Neural progenitor cell (in vitro differentiated cells): ENCODE data around the gene C18orf32. TPM values are rescaled to one million over a fixed set of nuclear protein-coding genes. Genes with fewer than 3 reads are reported as not detected.

Experiments used
- DNase-seq: peaks from one replicate; pipeline ENCODE4 v3.0.0-alpha.2; 2016; ENCODE audit warnings: low spot score
- H2AFZ ChIP-seq: fragments of 200-600 bp; sonication (generic); replicated peaks from 2 replicates; pipeline ENCODE4 v1.6.1; 2016; ENCODE audit warnings: antibody characterized with exemption
- H3F3A ChIP-seq: fragments of 200-600 bp; sonication (generic); 2 replicates; pipeline ENCODE4 v1.6.1; 2016; ENCODE audit warnings: antibody characterized with exemption, low read depth
- H3K27ac ChIP-seq: fragments of 200-600 bp; sonication (generic); 2 replicates; pipeline ENCODE4 v1.5.1; 2016; ENCODE audit warnings: mild to moderate bottlenecking
- H3K27me3 ChIP-seq: fragments of 200-600 bp; sonication (generic); 2 replicates; pipeline ENCODE4 v1.6.1; 2016; ENCODE audit warnings: mild to moderate bottlenecking, moderate library complexity
- H3K36me3 ChIP-seq: fragments of 200-600 bp; sonication (generic); 2 replicates; pipeline ENCODE4 v1.5.1; 2016
- H3K4me1 ChIP-seq: fragments of 200-600 bp; sonication (generic); 2 replicates; pipeline ENCODE4 v1.6.1; 2016; ENCODE audit warnings: mixed run types
- H3K4me2 ChIP-seq: fragments of 200-600 bp; sonication (generic); 2 replicates; pipeline ENCODE4 v1.6.1; 2016
- H3K4me3 ChIP-seq: fragments of 200-600 bp; sonication (generic); 2 replicates; pipeline ENCODE4 v1.5.1; 2016
- H3K79me2 ChIP-seq: fragments of 200-600 bp; sonication (generic); 2 replicates; pipeline ENCODE4 v1.6.1; 2016; ENCODE audit warnings: low read depth
- H3K9ac ChIP-seq: fragments of 200-600 bp; sonication (generic); 2 replicates; pipeline ENCODE4 v1.6.1; 2016
- H3K9me3 ChIP-seq: fragments of 200-600 bp; sonication (generic); 2 replicates; pipeline ENCODE4 v1.5.1; 2016; ENCODE audit warnings: low read depth
- H4K20me1 ChIP-seq: fragments of 200-600 bp; sonication (generic); 2 replicates; pipeline ENCODE4 v1.6.1; 2016; ENCODE audit warnings: low read depth
- H3K27ac Mint-ChIP-seq: 3 replicates; pipeline ENCODE4 v1.8.0; 2021; ENCODE audit warnings: mixed read lengths
- H3K27me3 Mint-ChIP-seq: 2 replicates; pipeline ENCODE4 v1.8.0; 2022; ENCODE audit warnings: low read depth, mild to moderate bottlenecking, inconsistent platforms, moderate library complexity, mixed read lengths; ENCODE audit not compliant: insufficient read depth
- H3K36me3 Mint-ChIP-seq: 3 replicates; pipeline ENCODE4 v1.8.0; 2021; ENCODE audit warnings: mixed read lengths
- H3K4me1 Mint-ChIP-seq: 3 replicates; pipeline ENCODE4 v1.8.0; 2021; ENCODE audit warnings: mixed read lengths
- H3K4me3 Mint-ChIP-seq: 3 replicates; pipeline ENCODE4 v1.8.0; 2021; ENCODE audit warnings: mild to moderate bottlenecking, moderate library complexity, mixed read lengths
- H3K9me3 Mint-ChIP-seq: 3 replicates; pipeline ENCODE4 v1.8.0; 2020; ENCODE audit warnings: mixed read lengths
- CTCF ChIP-seq: fragments of 200-600 bp; sonication (generic); IDR thresholded peaks from 2 replicates; pipeline ENCODE4 v1.5.1; 2017; ENCODE audit warnings: antibody characterized with exemption, mild to moderate bottlenecking
- EZH2 ChIP-seq: fragments of 200-600 bp; sonication (generic); IDR thresholded peaks from 2 replicates; pipeline ENCODE4 v1.6.1; 2017; ENCODE audit warnings: antibody characterized with exemption, mild to moderate bottlenecking, moderate library complexity
- EZH2phosphoT487 ChIP-seq: fragments of 200-600 bp; sonication (generic); IDR thresholded peaks from 2 replicates; pipeline ENCODE4 v1.6.1; 2017; ENCODE audit warnings: antibody characterized with exemption
- total RNA-seq: library from RNA; depleted of rRNA; stranded (reverse); fragments of >200 nt; gene quantifications from 2 replicates; pipeline ENCODE4 v1.2.3, GENCODE V29; 2015; ENCODE audit warnings: low replicate concordance

The C18orf32 gene
- total RNA-seq: 41.2 and 72.4 TPM in 2 replicates

DNA sequence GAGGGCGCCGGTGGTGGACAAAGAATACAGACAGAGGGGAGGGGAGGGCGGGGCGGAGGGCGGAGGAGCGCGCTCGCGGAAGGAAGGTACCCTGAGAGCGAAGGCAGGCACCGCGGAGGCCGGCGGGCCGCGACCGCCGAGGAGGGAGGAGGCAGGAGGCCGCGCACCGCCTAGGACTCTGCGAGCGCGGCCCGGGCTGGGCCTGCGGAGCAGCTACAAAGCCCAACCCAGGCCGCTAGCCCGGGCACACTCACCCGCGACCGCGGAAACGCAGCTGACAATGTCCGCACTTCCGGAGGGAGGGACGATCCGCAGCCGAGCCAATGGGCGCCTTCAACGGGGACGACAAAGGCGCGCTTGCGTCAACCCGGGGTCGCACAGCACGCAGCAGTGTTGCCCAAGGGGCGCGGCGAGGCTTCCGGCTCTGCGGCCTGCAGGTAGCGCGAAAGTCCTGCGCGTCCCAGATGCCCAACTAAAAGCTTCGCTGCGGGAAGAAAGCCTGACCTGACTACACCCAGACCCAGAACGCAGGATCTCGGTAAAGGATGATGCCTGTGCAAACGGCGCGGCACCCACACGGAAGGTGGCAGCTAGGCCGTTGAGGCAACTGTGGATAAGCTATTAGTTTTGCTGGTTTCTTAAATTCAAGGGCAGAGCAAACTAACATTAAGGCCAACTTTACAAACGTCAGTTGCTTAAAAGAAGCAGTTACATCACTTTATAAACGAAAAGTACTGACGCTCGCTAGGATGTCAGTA, at the start of gene C18orf32:
TSS of gene C18orf32 (minus strand) at position 282 of the 758 bp plus-strand sequence. CDS start 3,486 bp downstream, outside the sequence.
- peak within 1 kb of the TSS; percentile 77 for H3K27ac ChIP-seq
- H3K27me3 ChIP-seq: no peaks in the 10 kb centered on the region
- H3K9me3 ChIP-seq: no peaks in the 10 kb centered on the region

DNA sequence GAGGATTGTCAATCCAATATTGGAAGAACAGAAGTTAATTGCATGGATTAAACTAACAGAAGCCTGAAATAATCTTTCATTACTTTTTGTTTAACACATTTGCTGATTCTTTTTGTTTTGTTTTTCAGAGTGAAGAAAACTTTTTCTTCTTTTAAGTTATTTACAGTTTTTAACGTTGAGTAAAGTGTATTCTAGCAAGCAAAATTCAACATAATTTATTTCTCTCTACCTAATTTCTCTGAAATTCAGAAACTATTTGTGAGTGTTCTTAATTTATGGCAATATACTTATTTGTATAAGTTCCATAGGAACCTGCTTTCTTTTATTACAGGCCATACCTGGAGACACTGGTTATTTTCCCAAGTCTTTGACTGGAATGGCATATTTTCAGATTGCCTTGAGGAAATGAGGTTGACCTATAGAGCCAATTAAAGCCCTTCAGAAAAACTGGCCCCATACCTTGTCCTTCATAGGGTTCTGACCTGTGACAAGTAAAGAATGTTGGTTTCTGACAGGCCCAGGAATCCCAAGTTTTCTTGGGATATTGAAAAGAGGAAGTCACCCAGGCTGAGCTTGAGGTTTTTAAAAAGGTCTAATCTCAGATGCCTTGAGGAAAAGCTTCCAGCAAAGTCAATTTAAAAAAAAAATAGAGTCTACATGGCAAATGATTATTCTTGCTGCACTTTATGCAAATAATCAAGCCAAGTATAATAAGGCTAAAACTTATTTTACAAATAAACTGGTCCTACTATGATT, 48.0 kb upstream of the C18orf32 start:
- Histone ChIP-seq H2AFZ (no peak overlapping the region), H3K79me2 (no peaks in the 10 kb centered on the region), H3K9ac (no peak overlapping the region), H3F3A (no peaks in the 10 kb centered on the region), H3K4me1 (no peaks in the 10 kb centered on the region), H4K20me1 (no peaks in the 10 kb centered on the region), H3K36me3 (no peaks in the 10 kb centered on the region), H3K27ac (no peak overlapping the region), H3K4me3 (no peak overlapping the region), H3K4me2 (no peak overlapping the region), H3K27me3 (no peaks in the 10 kb centered on the region), H3K9me3 (peaks cover 5% of the 10 kb centered on the region)
- Mint-ChIP-seq H3K4me3 (no peak overlapping the region), H3K9me3 (peaks cover 30% of the 10 kb centered on the region), H3K36me3 (peaks cover 3% of the 10 kb centered on the region), H3K4me1 (peaks cover 2% of the 10 kb centered on the region), H3K27me3 (peaks cover 6% of the 10 kb centered on the region), H3K27ac (no peak overlapping the region)
- TF ChIP-seq CTCF: no peak
- TF ChIP-seq EZH2phosphoT487: no peak
- TF ChIP-seq EZH2: no peak
- no peak for DNase-seq

More for the DNA sequence above, at the start of gene C18orf32:
- TF ChIP-seq EZH2 (no peak), EZH2phosphoT487 (no peak), CTCF (no peak)
- H3K27me3 Mint-ChIP-seq: peaks cover 3% of the 10 kb centered on the region
- Histone ChIP-seq H3K9ac (peak within 1 kb of the TSS; percentile 62), H2AFZ (no peak within 1 kb of the TSS), H3F3A (peaks cover 58% of the 10 kb centered on the region), H3K4me3 (peak within 1 kb of the TSS; percentile 83), H3K4me2 (peak within 1 kb of the TSS; percentile 90), H3K36me3 (peaks cover 22% of the 10 kb centered on the region), H4K20me1 (peaks cover 52% of the 10 kb centered on the region), H3K79me2 (peaks cover 66% of the 10 kb centered on the region), H3K4me1 (peaks cover 35% of the 10 kb centered on the region)
- H3K27ac Mint-ChIP-seq: peak within 1 kb of the TSS; percentile 90
- H3K4me3 Mint-ChIP-seq: peak within 1 kb of the TSS; percentile 96
- DNase-seq: peak; percentile 95
- H3K4me1 Mint-ChIP-seq: peaks cover 42% of the 10 kb centered on the region
- H3K9me3 Mint-ChIP-seq: no peaks in the 10 kb centered on the region
- H3K36me3 Mint-ChIP-seq: peaks cover 36% of the 10 kb centered on the region

DNA sequence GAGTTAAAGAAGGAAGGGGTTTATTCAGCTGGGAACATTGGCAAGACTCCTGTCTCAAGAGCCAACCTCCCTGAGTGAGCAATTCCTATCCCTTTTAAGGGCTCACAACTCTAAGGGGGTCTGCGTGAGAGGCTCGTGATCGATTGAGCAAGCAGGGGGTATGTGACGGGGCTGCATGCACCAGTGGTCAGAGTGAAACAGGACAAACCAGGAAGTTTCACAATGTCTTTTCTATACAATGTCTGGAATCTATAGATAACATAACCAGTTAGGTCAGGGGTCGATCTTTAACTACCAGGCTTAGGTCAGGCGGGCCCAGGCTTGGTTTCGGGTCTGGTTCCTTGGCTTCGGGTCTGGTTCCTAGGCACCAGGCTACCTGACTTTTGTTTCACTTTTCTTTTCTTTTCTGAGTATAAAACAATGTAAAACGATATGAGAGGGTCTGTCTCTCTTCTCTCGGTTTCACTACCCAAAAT, 44.7 kb upstream of the C18orf32 start:
- H3K4me3 Mint-ChIP-seq: no peak overlapping the region
- Histone ChIP-seq H2AFZ (no peak overlapping the region), H3K36me3 (no peaks in the 10 kb centered on the region), H3K79me2 (no peaks in the 10 kb centered on the region), H3K4me2 (no peak overlapping the region), H3K9ac (no peak overlapping the region), H3K4me1 (peaks cover 4% of the 10 kb centered on the region), H3K4me3 (no peak overlapping the region), H3K9me3 (peaks cover 5% of the 10 kb centered on the region), H3K27ac (no peak overlapping the region), H4K20me1 (no peaks in the 10 kb centered on the region), H3F3A (no peaks in the 10 kb centered on the region), H3K27me3 (no peaks in the 10 kb centered on the region)
- H3K36me3 Mint-ChIP-seq: peaks cover 3% of the 10 kb centered on the region
- H3K27ac Mint-ChIP-seq: peak overlapping the region; percentile 42
- no peak for DNase-seq
- H3K4me1 Mint-ChIP-seq: peaks cover 15% of the 10 kb centered on the region
- peaks cover 32% of the 10 kb centered on the region for H3K9me3 Mint-ChIP-seq
- TF ChIP-seq EZH2phosphoT487: no peak
- no peak for TF ChIP-seq CTCF
- peaks cover 4% of the 10 kb centered on the region for H3K27me3 Mint-ChIP-seq
